Measurements from ENCODE around the gene PHKB.
"Not testable (repeated sequence)": the region's sequence is repeated elsewhere in the genome, so short reads cannot be mapped to it uniquely, and the experiment has no call there.

The PHKB gene

GRCh38 chr16:47460711-47461597 is at the start of gene PHKB, which contains the start of gene ITFG1:
Gene PHKB (plus strand): TSS chr16:47461331. CDS start chr16:47461351, 20 bp downstream.
Gene ITFG1 (minus strand): TSS chr16:47461063. CDS start chr16:47461045, 18 bp downstream.
- H3K9me3 Mint-ChIP-seq, result no peaks in the 10 kb centered on the region

DNA sequence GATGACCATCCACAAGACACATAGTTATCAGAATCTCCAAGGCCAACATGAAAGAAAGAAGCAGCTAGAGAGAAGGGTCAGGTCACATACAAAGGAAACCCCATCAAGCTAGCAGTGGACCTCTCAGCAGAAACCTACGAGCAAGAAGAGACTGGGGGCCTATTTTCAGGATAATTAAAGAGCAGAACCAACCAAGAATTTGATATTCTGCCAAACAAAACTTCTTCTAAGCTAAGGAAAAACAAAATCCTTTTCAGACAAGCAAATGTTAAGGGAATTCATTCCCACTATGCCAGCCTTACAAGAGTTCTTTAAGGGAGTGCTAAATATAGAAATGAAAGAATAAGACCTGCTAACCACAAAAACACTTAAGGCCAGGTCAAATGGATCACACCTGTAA is 48.1 kb upstream of the PHKB start:
- no peak overlapping the region for H3K4me3 Mint-ChIP-seq
- H3K4me1 Mint-ChIP-seq (ENCODE audit: low read depth), result no peaks in the 10 kb centered on the region
- H3K27ac Mint-ChIP-seq, result no peak overlapping the region
- intact Hi-C loops (cut with micrococcal nuclease), result no loop called here
- peaks cover 52% of the 10 kb centered on the region for H3K36me3 Mint-ChIP-seq (ENCODE audit: low read depth)
- no peaks in the 10 kb centered on the region for H3K9me3 Mint-ChIP-seq
- no peaks in the 10 kb centered on the region for H3K27me3 Mint-ChIP-seq

More at GRCh38 chr16:47460711-47461597, at the start of gene PHKB, which contains the start of gene ITFG1:
- H3K27me3 Mint-ChIP-seq, result no peaks in the 10 kb centered on the region
- intact Hi-C loops (cut with micrococcal nuclease), result loop anchor here (1.0 to 2.0 kb wide), 3 partner anchors 32 to 630 kb away; partner anchors contain the start of genes C16orf87 and NETO2
- peaks cover 51% of the 10 kb centered on the region for H3K4me1 Mint-ChIP-seq (ENCODE audit: low read depth)
- peak within 1 kb of the TSS; percentile 96 for H3K27ac Mint-ChIP-seq
- H3K36me3 Mint-ChIP-seq (ENCODE audit: low read depth), result peaks cover 65% of the 10 kb centered on the region
- peak within 1 kb of the TSS; percentile 92 for H3K4me3 Mint-ChIP-seq

DNA sequence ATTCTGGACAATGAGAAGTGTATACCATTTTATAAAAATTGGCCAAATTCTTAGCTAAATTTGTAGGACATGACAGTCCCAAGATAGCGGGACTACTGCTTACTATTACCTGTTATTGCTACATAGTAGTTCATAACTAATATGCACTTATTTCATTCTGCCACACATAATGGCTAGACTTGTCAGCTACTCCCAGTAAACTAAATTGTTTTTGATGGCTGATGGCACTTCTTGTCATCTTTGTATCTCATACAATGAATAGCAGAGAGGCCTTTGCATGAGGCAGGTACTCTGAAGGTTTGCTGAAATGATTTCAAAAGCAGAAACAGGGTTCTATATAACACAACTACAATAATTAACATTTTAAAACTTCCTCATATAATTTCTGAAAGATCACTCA is 44.3 kb upstream of the PHKB start:
- H3K36me3 Mint-ChIP-seq (ENCODE audit: low read depth), result peaks cover 61% of the 10 kb centered on the region
- H3K27ac Mint-ChIP-seq, result no peak overlapping the region
- H3K4me3 Mint-ChIP-seq, result no peak overlapping the region
- no peaks in the 10 kb centered on the region for H3K27me3 Mint-ChIP-seq
- no peaks in the 10 kb centered on the region for H3K9me3 Mint-ChIP-seq
- H3K4me1 Mint-ChIP-seq (ENCODE audit: low read depth), result no peaks in the 10 kb centered on the region
- intact Hi-C loops (cut with micrococcal nuclease), result no loop called here

- intact Hi-C loops (cut with micrococcal nuclease), result no loop called here
- Mint-ChIP-seq H3K36me3 (ENCODE audit: low read depth) (peaks cover 66% of the 10 kb centered on the region), H3K9me3 (peaks cover 22% of the 10 kb centered on the region), H3K4me1 (ENCODE audit: low read depth) (no peaks in the 10 kb centered on the region), H3K27ac (no peak overlapping the region), H3K27me3 (no peaks in the 10 kb centered on the region), H3K4me3 (no peak overlapping the region)
Measured at GRCh38 chr16:47424846-47425245, 36.3 kb upstream of the PHKB start.

- Mint-ChIP-seq H3K4me1 (ENCODE audit: low read depth) (peaks cover 3% of the 10 kb centered on the region), H3K4me3 (no peak overlapping the region), H3K27me3 (no peaks in the 10 kb centered on the region), H3K9me3 (peaks cover 22% of the 10 kb centered on the region), H3K27ac (no peak overlapping the region), H3K36me3 (ENCODE audit: low read depth) (peaks cover 60% of the 10 kb centered on the region)
- intact Hi-C loops (cut with micrococcal nuclease), result no loop called here
Measured at GRCh38 chr16:47426806-47427205, 34.3 kb upstream of the PHKB start.

- Mint-ChIP-seq H3K9me3 (no peaks in the 10 kb centered on the region), H3K36me3 (ENCODE audit: low read depth) (peaks cover 30% of the 10 kb centered on the region), H3K27me3 (no peaks in the 10 kb centered on the region), H3K4me3 (no peak overlapping the region), H3K4me1 (ENCODE audit: low read depth) (peaks cover 10% of the 10 kb centered on the region), H3K27ac (no peak overlapping the region)
- intact Hi-C loops (cut with micrococcal nuclease), result no loop called here
Measured at GRCh38 chr16:47431960-47432359, 29.2 kb upstream of the PHKB start.

- H3K36me3 Mint-ChIP-seq (ENCODE audit: low read depth), result peaks cover 36% of the 10 kb centered on the region
- H3K4me3 Mint-ChIP-seq; H3K27me3 Mint-ChIP-seq; H3K9me3 Mint-ChIP-seq; H3K27ac Mint-ChIP-seq; intact Hi-C loops (cut with micrococcal nuclease); H3K4me1 Mint-ChIP-seq (ENCODE audit: low read depth): not testable (repeated sequence)
Measured at GRCh38 chr16:47434274-47434673, 26.9 kb upstream of the PHKB start.

- H3K4me3 Mint-ChIP-seq; intact Hi-C loops (cut with micrococcal nuclease): not testable (repeated sequence)
Measured at GRCh38 chr16:47440066-47440465, 21.1 kb upstream of the PHKB start.

GRCh38 chr16:47442884-47443283 is 18.2 kb upstream of the PHKB start:
- Mint-ChIP-seq H3K36me3 (ENCODE audit: low read depth) (peaks cover 80% of the 10 kb centered on the region), H3K9me3 (peaks cover 33% of the 10 kb centered on the region)
- H3K4me1 Mint-ChIP-seq (ENCODE audit: low read depth); H3K27me3 Mint-ChIP-seq; intact Hi-C loops (cut with micrococcal nuclease); H3K4me3 Mint-ChIP-seq; H3K27ac Mint-ChIP-seq: not testable (repeated sequence)

More at GRCh38 chr16:47440066-47440465, 21.1 kb upstream of the PHKB start:
- H3K9me3 Mint-ChIP-seq, result peaks cover 33% of the 10 kb centered on the region
- not testable (repeated sequence) for H3K27me3 Mint-ChIP-seq; H3K27ac Mint-ChIP-seq; H3K4me1 Mint-ChIP-seq (ENCODE audit: low read depth)
- peaks cover 75% of the 10 kb centered on the region for H3K36me3 Mint-ChIP-seq (ENCODE audit: low read depth)

DNA sequence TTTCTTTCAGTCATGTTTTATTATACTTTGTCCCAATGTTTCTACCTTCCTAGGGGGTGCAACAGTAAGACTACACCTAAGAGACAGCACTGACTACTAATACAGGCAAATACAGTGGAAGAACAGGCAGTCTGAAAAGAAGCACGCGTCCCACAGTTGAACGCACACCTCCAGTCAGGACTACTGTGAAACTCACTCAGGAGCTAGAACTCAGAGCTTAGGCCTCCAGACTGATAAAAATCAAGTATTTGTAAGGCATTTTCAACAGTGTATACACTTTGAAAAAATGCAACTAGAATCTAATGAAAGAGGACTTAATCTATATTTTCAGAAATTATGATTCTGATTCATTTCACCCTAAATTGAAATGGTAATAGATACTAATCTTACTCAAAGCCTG is 14.7 kb upstream of the PHKB start:
- H3K27me3 Mint-ChIP-seq, result no peaks in the 10 kb centered on the region
- no peaks in the 10 kb centered on the region for H3K4me1 Mint-ChIP-seq (ENCODE audit: low read depth)
- H3K36me3 Mint-ChIP-seq (ENCODE audit: low read depth), result peaks cover 66% of the 10 kb centered on the region
- H3K4me3 Mint-ChIP-seq, result no peak overlapping the region
- intact Hi-C loops (cut with micrococcal nuclease), result no loop called here
- no peak overlapping the region for H3K27ac Mint-ChIP-seq
- H3K9me3 Mint-ChIP-seq, result peaks cover 8% of the 10 kb centered on the region

DNA sequence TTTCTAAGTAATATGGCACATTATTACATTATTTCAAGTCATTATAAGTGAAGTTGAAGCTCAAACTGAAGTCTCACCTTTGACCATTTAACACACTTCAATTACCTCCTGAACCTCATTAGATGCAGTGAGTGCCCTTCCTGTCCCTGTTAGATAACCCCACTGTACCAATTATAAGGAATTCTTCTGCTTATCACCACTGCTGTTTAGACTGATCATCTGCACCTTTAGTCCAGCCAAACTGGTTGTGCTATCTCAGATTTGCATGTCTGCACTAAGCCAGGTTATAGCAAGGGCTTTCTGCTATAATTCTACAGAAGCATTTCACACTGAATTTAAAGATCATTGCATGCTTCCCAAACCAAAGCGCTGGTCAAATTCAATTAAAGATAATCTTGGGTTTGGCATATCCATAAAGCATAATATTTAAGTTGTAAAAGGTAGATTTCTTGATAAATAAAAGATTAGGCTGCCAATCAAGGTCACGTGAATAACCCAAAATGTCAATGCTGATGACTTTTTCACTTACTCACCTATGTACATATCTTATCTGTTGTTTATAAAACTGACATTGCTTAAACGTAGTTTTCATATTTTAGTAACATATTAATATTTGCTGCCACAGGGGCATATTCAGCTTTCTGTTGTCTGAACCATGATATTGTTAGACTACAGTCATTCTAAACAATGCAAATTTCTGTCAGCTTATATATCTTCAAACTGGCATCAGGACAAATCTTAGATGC is 12.1 kb upstream of the PHKB start:
- H3K27ac Mint-ChIP-seq, result no peak overlapping the region
- peaks cover 66% of the 10 kb centered on the region for H3K36me3 Mint-ChIP-seq (ENCODE audit: low read depth)
- H3K9me3 Mint-ChIP-seq, result no peaks in the 10 kb centered on the region
- intact Hi-C loops (cut with micrococcal nuclease), result no loop called here
- H3K27me3 Mint-ChIP-seq, result no peaks in the 10 kb centered on the region
- H3K4me1 Mint-ChIP-seq (ENCODE audit: low read depth), result no peaks in the 10 kb centered on the region
- no peak overlapping the region for H3K4me3 Mint-ChIP-seq

DNA sequence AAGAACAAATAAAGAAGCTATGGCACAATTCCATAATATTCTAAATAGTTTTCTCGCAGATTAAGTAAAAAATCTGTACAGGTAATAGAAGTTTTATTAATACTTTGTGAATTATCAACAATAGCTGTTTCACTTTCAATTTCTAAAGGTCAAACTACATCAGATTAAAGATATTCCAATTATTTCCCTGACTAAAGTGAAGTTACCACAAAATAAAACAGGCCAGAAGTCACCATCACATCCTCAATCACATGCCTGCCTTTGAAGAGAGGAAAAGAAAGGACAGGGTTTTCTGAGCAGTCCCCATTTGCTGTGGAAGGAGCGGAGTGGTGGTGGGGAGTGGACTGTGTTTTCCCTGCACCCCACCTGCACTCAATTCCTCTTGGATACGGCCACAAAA is 11.3 kb upstream of the PHKB start:
- Mint-ChIP-seq H3K4me1 (ENCODE audit: low read depth) (no peaks in the 10 kb centered on the region), H3K36me3 (ENCODE audit: low read depth) (peaks cover 68% of the 10 kb centered on the region), H3K4me3 (no peak overlapping the region), H3K27me3 (no peaks in the 10 kb centered on the region), H3K27ac (no peak overlapping the region), H3K9me3 (no peaks in the 10 kb centered on the region)
- intact Hi-C loops (cut with micrococcal nuclease), result loop anchor here (10.0 kb wide), 1 partner anchor 145 kb away; no protein-coding TSS in a partner anchor

DNA sequence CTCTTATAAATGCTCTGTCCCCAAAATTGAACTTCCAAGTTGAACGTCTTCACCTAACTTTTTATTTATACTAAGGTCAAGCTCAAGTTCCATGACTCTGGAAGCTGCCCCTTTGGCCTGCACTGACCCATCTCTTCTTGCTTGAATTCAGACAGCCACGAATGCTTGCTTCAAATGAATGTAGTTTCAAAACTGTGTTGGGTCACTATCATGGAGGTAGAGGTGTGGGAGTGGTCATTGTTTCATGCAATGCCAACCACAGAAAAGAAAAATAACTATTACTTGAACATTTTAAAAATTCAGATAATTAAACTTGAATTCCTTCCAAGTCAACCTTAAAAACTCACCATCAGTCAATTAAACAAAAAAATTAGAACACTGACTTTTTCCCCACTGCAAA is 2.8 kb upstream of the PHKB start:
- intact Hi-C loops (cut with micrococcal nuclease), result loop anchor here (10.0 kb wide), 1 partner anchor 136 kb away; no protein-coding TSS in a partner anchor
- Mint-ChIP-seq H3K27ac (peak overlapping the region; percentile 24), H3K9me3 (no peaks in the 10 kb centered on the region), H3K27me3 (no peaks in the 10 kb centered on the region), H3K4me3 (no peak overlapping the region), H3K4me1 (ENCODE audit: low read depth) (peaks cover 44% of the 10 kb centered on the region), H3K36me3 (ENCODE audit: low read depth) (peaks cover 70% of the 10 kb centered on the region)

- Mint-ChIP-seq H3K9me3 (no peaks in the 10 kb centered on the region), H3K27me3 (no peaks in the 10 kb centered on the region), H3K4me3 (peak overlapping the region; percentile 92), H3K36me3 (ENCODE audit: low read depth) (peaks cover 70% of the 10 kb centered on the region), H3K4me1 (ENCODE audit: low read depth) (peaks cover 50% of the 10 kb centered on the region), H3K27ac (peak overlapping the region; percentile 96)
- intact Hi-C loops (cut with micrococcal nuclease), result loop anchor here (2.0 to 10.0 kb wide), 3 partner anchors 135 to 629 kb away; partner anchors contain the start of genes C16orf87 and NETO2
Measured at GRCh38 chr16:47459603-47460002, 1.5 kb upstream of the PHKB start.

Data from dendritic cell treated with granulocyte-macrophage colony-stimulating factor and Interleukin-4, amounts not matched to agents 40 ng/mL and 50 ng/mL, for 4 days (primary cell).